Measurements from ENCODE around the gene RNF150.

- TF ChIP-seq, protein P1, sequence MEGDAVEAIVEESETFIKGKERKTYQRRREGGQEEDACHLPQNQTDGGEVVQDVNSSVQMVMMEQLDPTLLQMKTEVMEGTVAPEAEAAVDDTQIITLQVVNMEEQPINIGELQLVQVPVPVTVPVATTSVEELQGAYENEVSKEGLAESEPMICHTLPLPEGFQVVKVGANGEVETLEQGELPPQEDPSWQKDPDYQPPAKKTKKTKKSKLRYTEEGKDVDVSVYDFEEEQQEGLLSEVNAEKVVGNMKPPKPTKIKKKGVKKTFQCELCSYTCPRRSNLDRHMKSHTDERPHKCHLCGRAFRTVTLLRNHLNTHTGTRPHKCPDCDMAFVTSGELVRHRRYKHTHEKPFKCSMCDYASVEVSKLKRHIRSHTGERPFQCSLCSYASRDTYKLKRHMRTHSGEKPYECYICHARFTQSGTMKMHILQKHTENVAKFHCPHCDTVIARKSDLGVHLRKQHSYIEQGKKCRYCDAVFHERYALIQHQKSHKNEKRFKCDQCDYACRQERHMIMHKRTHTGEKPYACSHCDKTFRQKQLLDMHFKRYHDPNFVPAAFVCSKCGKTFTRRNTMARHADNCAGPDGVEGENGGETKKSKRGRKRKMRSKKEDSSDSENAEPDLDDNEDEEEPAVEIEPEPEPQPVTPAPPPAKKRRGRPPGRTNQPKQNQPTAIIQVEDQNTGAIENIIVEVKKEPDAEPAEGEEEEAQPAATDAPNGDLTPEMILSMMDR (IDR thresholded peaks at IDR 0.05; ENCODE audit: low read depth, low read length, missing input control): no peak
- TF ChIP-seq TAF1 (conservative IDR thresholded peaks at IDR 0.05): no peak
Observed at GRCh38 chr4:140862177-140862442, 271.2 kb downstream of the RNF150 start.
